WTC11 (cell line): ENCODE measurements around the gene SMC1B. TPM values are rescaled to one million over a fixed set of nuclear protein-coding genes. Genes with fewer than 3 reads are reported as not detected.
A peak's percentile ranks its signal among the peaks of the same experiment; 100 is the strongest.

Source experiments
- ARID4B ChIP-seq: sonication (generic); formaldehyde crosslinking; IDR thresholded peaks from 2 replicates; pipeline ENCODE4 v1.8.0; 2023; ENCODE audit warnings: missing genetic modification reagents, mild to moderate bottlenecking, borderline replicate concordance
- CREB1 ChIP-seq: sonication (generic); formaldehyde crosslinking; IDR thresholded peaks from 2 replicates; pipeline ENCODE4 v1.8.0; 2023; ENCODE audit warnings: mild to moderate bottlenecking, missing genetic modification reagents
- E2F4 ChIP-seq: sonication (generic); formaldehyde crosslinking; IDR thresholded peaks from 2 replicates; pipeline ENCODE4 v1.8.1; 2022; ENCODE audit warnings: low read depth, mild to moderate bottlenecking, moderate library complexity, missing genetic modification reagents, borderline replicate concordance
- ELF4 ChIP-seq: sonication (generic); formaldehyde crosslinking; IDR thresholded peaks from 2 replicates; pipeline ENCODE4 v1.8.1; 2022; ENCODE audit warnings: low read depth, mild to moderate bottlenecking, moderate library complexity, missing genetic modification reagents
- ETV6 ChIP-seq: sonication (generic); formaldehyde crosslinking; IDR thresholded peaks from 2 replicates; pipeline ENCODE4 v1.8.1; 2022; ENCODE audit warnings: mild to moderate bottlenecking, missing genetic modification reagents
- FOXP1 ChIP-seq: sonication (generic); formaldehyde crosslinking; IDR thresholded peaks from 2 replicates; pipeline ENCODE4 v1.8.0; 2022; ENCODE audit warnings: missing genetic modification reagents, mild to moderate bottlenecking, moderate library complexity, borderline replicate concordance
- GRHL2 ChIP-seq: fragments of 250-450 bp; sonication (Bioruptor Pico); IDR thresholded peaks from 2 replicates; pipeline ENCODE4 v1.8.0; 2022; ENCODE audit warnings: mild to moderate bottlenecking, moderate library complexity; ENCODE audit not compliant: insufficient replicate concordance, severe bottlenecking
- HMGXB4 ChIP-seq: sonication (generic); formaldehyde crosslinking; IDR thresholded peaks from 2 replicates; pipeline ENCODE4 v1.8.1; 2023; ENCODE audit warnings: mild to moderate bottlenecking, moderate library complexity, missing genetic modification reagents
- JUN ChIP-seq: sonication (generic); formaldehyde crosslinking; IDR thresholded peaks from 2 replicates; pipeline ENCODE4 v1.8.0; 2023; ENCODE audit warnings: mild to moderate bottlenecking, missing genetic modification reagents
- NFYB ChIP-seq: sonication (generic); formaldehyde crosslinking; conservative IDR thresholded peaks from 2 replicates; pipeline ENCODE4 v1.8.0; 2022; ENCODE audit warnings: low read depth, missing genetic modification reagents
- NR3C1 ChIP-seq: sonication (generic); formaldehyde crosslinking; conservative IDR thresholded peaks from 2 replicates; pipeline ENCODE4 v1.8.1; 2023; ENCODE audit warnings: low read depth, mild to moderate bottlenecking, missing genetic modification reagents
- OVOL2 ChIP-seq: fragments of 250-450 bp; sonication (Bioruptor Pico); IDR thresholded peaks from 2 replicates; pipeline ENCODE4 v1.9.0; 2021; ENCODE audit warnings: mild to moderate bottlenecking, borderline replicate concordance
- SMAD4 ChIP-seq: sonication (generic); formaldehyde crosslinking; IDR thresholded peaks from 2 replicates; pipeline ENCODE4 v1.8.0; 2022; ENCODE audit warnings: mild to moderate bottlenecking, missing genetic modification reagents
- STAT6 ChIP-seq: sonication (generic); formaldehyde crosslinking; conservative IDR thresholded peaks from 2 replicates; pipeline ENCODE4 v1.8.1; 2023; ENCODE audit warnings: mild to moderate bottlenecking, low read depth, missing genetic modification reagents, moderate library complexity
- USF1 ChIP-seq: sonication (generic); formaldehyde crosslinking; IDR thresholded peaks from 2 replicates; pipeline ENCODE4 v1.8.0; 2022; ENCODE audit warnings: mild to moderate bottlenecking, missing genetic modification reagents
- ZNF425 ChIP-seq: fragments of 250-450 bp; sonication (Bioruptor Pico); conservative IDR thresholded peaks from 2 replicates; pipeline ENCODE4 v1.9.0; 2021; ENCODE audit warnings: mild to moderate bottlenecking
- ZNF532 ChIP-seq: fragments of 250-450 bp; sonication (Bioruptor Pico); IDR thresholded peaks from 2 replicates; pipeline ENCODE4 v1.9.0; 2021; ENCODE audit warnings: mild to moderate bottlenecking, borderline replicate concordance
- total RNA-seq: library from RNA; stranded (reverse); gene quantifications from 3 replicates; pipeline ENCODE4 v1.2.3, GENCODE V29; 2021

The SMC1B gene
- total RNA-seq, 1 experiment from 2014 or later = 0.07 TPM

GRCh38 chr22:45413368-45414211 is at the start of gene SMC1B, which contains the start of gene RIBC2 (continued):
- TF ChIP-seq ELF4 (CRISPR knock-in tag) (peak; percentile 94), ZNF425 (CRISPR knock-in tag) (no peak), NFYB (CRISPR knock-in tag) (peak; percentile 52), SMAD4 (peak; percentile 88), USF1 (CRISPR knock-in tag) (peak; percentile 74), ARID4B (peak; percentile 98), ETV6 (CRISPR knock-in tag) (peak; percentile 98), CREB1 (peak; percentile 96), NR3C1 (CRISPR knock-in tag) (peak; percentile 89; the same call in 1 of the 2 replicates), JUN (CRISPR knock-in tag) (peak; percentile 88), FOXP1 (CRISPR knock-in tag) (peak; percentile 99), ZNF532 (peak; percentile 87), STAT6 (CRISPR knock-in tag) (no peak), GRHL2 (CRISPR knock-in tag) (no peak), HMGXB4 (CRISPR knock-in tag) (peak; percentile 63; the same call in 1 of the 2 replicates), E2F4 (CRISPR knock-in tag) (peak; percentile 95), OVOL2 (CRISPR knock-in tag) (no peak)
